HFF-Myc (cell line): Measurements from ENCODE around the gene ORC3.

Source experiments
- DNase-seq: peaks from one replicate; pipeline ENCODE4 v3.0.0-alpha.2; 2011; ENCODE audit warnings: low read depth; ENCODE audit errors: extremely low read depth
- H3K4me3 ChIP-seq: replicated peaks from 2 replicates; pipeline ENCODE4 v1.5.1; 2011; ENCODE audit warnings: low read depth, mild to moderate bottlenecking, control low read depth, low read length
- CTCF ChIP-seq: IDR thresholded peaks from 2 replicates; pipeline ENCODE4 v1.5.1; 2012; ENCODE audit warnings: mild to moderate bottlenecking, low read depth, low read length, control low read depth; ENCODE audit errors: missing control alignments

Gene ORC3

GRCh38 chr6:87573307-87574024 lies 16.5 kb upstream of the ORC3 start:
- no peak for TF ChIP-seq CTCF
- H3K4me3 ChIP-seq, result no peak overlapping the region
- no peak for DNase-seq

GRCh38 chr6:87574237-87574804 lies 15.6 kb upstream of the ORC3 start:
- no peak overlapping the region for H3K4me3 ChIP-seq
- no peak for DNase-seq
- TF ChIP-seq CTCF, result no peak

GRCh38 chr6:87575423-87575822 lies 14.5 kb upstream of the ORC3 start:
- DNase-seq, result no peak
- no peak overlapping the region for H3K4me3 ChIP-seq
- TF ChIP-seq CTCF, result no peak

GRCh38 chr6:87583822-87584221 lies 6.1 kb upstream of the ORC3 start:
- H3K4me3 ChIP-seq, result no peak overlapping the region
- no peak for DNase-seq
- TF ChIP-seq CTCF, result no peak

GRCh38 chr6:87586371-87587077 lies 3.4 kb upstream of the ORC3 start:
- no peak overlapping the region for H3K4me3 ChIP-seq
- no peak for TF ChIP-seq CTCF
- no peak for DNase-seq

GRCh38 chr6:87588756-87589407 lies 1.1 kb upstream of the ORC3 start:
- TF ChIP-seq CTCF, result no peak
- DNase-seq, result no peak
- peak overlapping the region; percentile 94 for H3K4me3 ChIP-seq
